HCEC 1CT (cell line): Measurements from ENCODE around the gene ARSK.

ENCODE experiments used
- DNase-seq: peaks from one replicate; pipeline ENCODE4 v3.0.0-alpha.2; 2017

Gene ARSK

GRCh38 chr5:95554647-95555548 lies at the start of gene ARSK, which contains the start of gene SKIC3:
Gene ARSK, plus strand, starts transcription at chr5:95555101. Its CDS starts 178 bp downstream, at chr5:95555279.
Gene SKIC3, minus strand, starts transcription at chr5:95554977. Its CDS starts 7,827 bp downstream, at chr5:95547150.
- peak; percentile 99 for DNase-seq

GRCh38 chr5:95508550-95508949 lies 46.4 kb upstream of the ARSK start:
- DNase-seq = no peak

- DNase-seq = no peak
Observed at GRCh38 chr5:95511606-95512005, 43.3 kb upstream of the ARSK start.

GRCh38 chr5:95518417-95518816 lies 36.5 kb upstream of the ARSK start:
- no peak for DNase-seq

GRCh38 chr5:95519151-95519550 lies 35.8 kb upstream of the ARSK start:
- no peak for DNase-seq

GRCh38 chr5:95519681-95520080 lies 35.2 kb upstream of the ARSK start:
- no peak for DNase-seq

- no peak for DNase-seq
Observed at GRCh38 chr5:95520206-95520605, 34.7 kb upstream of the ARSK start.

GRCh38 chr5:95524423-95524822 lies 30.5 kb upstream of the ARSK start:
- DNase-seq = no peak

GRCh38 chr5:95526871-95527270 lies 28.0 kb upstream of the ARSK start:
- DNase-seq = peak; percentile 76

GRCh38 chr5:95528565-95528964 lies 26.3 kb upstream of the ARSK start:
- DNase-seq = no peak

- DNase-seq = peak; percentile 96
Observed at GRCh38 chr5:95530416-95530815, 24.5 kb upstream of the ARSK start.

- DNase-seq = no peak
Observed at GRCh38 chr5:95531491-95531890, 23.4 kb upstream of the ARSK start.

GRCh38 chr5:95532415-95532814 lies 22.5 kb upstream of the ARSK start:
- no peak for DNase-seq

- DNase-seq = no peak
Observed at GRCh38 chr5:95533106-95533505, 21.8 kb upstream of the ARSK start.

- no peak for DNase-seq
Observed at GRCh38 chr5:95533761-95534160, 21.1 kb upstream of the ARSK start.

- DNase-seq = no peak
Observed at GRCh38 chr5:95537501-95537900, 17.4 kb upstream of the ARSK start.

GRCh38 chr5:95543017-95543705 lies 11.7 kb upstream of the ARSK start:
- no peak for DNase-seq

GRCh38 chr5:95549030-95549429 lies 5.9 kb upstream of the ARSK start:
- no peak for DNase-seq

GRCh38 chr5:95554331-95554646 lies 612 bp upstream of the ARSK start:
- DNase-seq = no peak

GRCh38 chr5:95555553-95555952 lies 652 bp downstream of the ARSK start:
- no peak for DNase-seq

- no peak for DNase-seq
Observed at GRCh38 chr5:95557841-95558240, 2.9 kb downstream of the ARSK start.

GRCh38 chr5:95562282-95562681 lies 7.4 kb downstream of the ARSK start:
- DNase-seq = no peak

- DNase-seq = no peak
Observed at GRCh38 chr5:95563367-95563766, 8.5 kb downstream of the ARSK start.

- DNase-seq = no peak
Observed at GRCh38 chr5:95564450-95564849, 9.5 kb downstream of the ARSK start.
